K562 (cell line): ENCODE data around the gene FBRS. TPM values are rescaled to one million over a fixed set of nuclear protein-coding genes. Genes with fewer than 3 reads are reported as not detected.

ENCODE experiments used
- CC2D1A ChIP-seq: fragments of 450-650 bp; IDR thresholded peaks from 2 replicates; pipeline ENCODE4 v1.6.1; 2017; ENCODE audit warnings: mild to moderate bottlenecking
- CHD4 ChIP-seq: fragments of 200-600 bp; sonication (generic); IDR thresholded peaks from 3 replicates; pipeline ENCODE4 v1.6.1; 2012; ENCODE audit warnings: low read depth, mild to moderate bottlenecking, mixed read lengths, low read length, inconsistent platforms; ENCODE audit not compliant: insufficient read depth, insufficient replicate concordance, poor library complexity, severe bottlenecking
- ELF1 ChIP-seq: fragments of 200-800 bp; sonication (Bioruptor generic); IDR thresholded peaks from 2 replicates; pipeline ENCODE4 v1.6.1; 2016; ENCODE audit warnings: missing genetic modification characterization, missing compliant biosample characterization
- FUS ChIP-seq: fragments of 200-400 bp; formaldehyde crosslinking; optimal IDR thresholded peaks from 2 replicates; pipeline ENCODE3; 2017; ENCODE audit warnings: low read depth, low read length
- HDAC8 ChIP-seq: fragments of 450-650 bp; IDR thresholded peaks from 2 replicates; pipeline ENCODE4 v1.6.1; 2016; ENCODE audit warnings: mild to moderate bottlenecking, missing genetic modification characterization, moderate library complexity, missing compliant biosample characterization
- HMG20A ChIP-seq: fragments of 450-650 bp; formaldehyde crosslinking; conservative IDR thresholded peaks from 2 replicates; pipeline ENCODE4 v1.4.0; 2020; ENCODE audit warnings: mild to moderate bottlenecking, mixed read lengths
- LARP7 ChIP-seq: fragments of 450-650 bp; IDR thresholded peaks from 2 replicates; pipeline ENCODE4 v1.6.1; 2016
- NR3C1 ChIP-seq: sonication (generic); formaldehyde crosslinking; IDR thresholded peaks from 2 replicates; pipeline ENCODE4 v1.8.1; 2022; ENCODE audit warnings: missing genetic modification reagents
- SMARCA4 ChIP-seq: fragments of 450-650 bp; IDR thresholded peaks from 2 replicates; pipeline ENCODE4 v1.6.1; 2016
- STAT5B ChIP-seq: fragments of 250-450 bp; sonication (Bioruptor Pico); IDR thresholded peaks from 2 replicates; pipeline ENCODE4 v1.8.0; 2021; ENCODE audit warnings: mild to moderate bottlenecking, inconsistent platforms
- YBX1 ChIP-seq: fragments of 450-650 bp; IDR thresholded peaks from 2 replicates; pipeline ENCODE4 v1.7.1; 2016; ENCODE audit warnings: mild to moderate bottlenecking
- polyA plus RNA-seq, 8 experiments: library from polyadenylated mRNA; depleted of rRNA in 4 of 8; stranded (reverse) in 5 of 8; unstranded in 3 of 8; fragments of >200 nt; fragmentation: Nextera tagmentation in 2 of 8; fragmentation: Illumina TruSeq in 1 of 8; extraction: Ambion mirVana in 2 of 8; extraction: Trizol in 1 of 8; gene quantifications; 2 replicates each; pipeline versions ENCODE4 v1.2.1 to v1.2.3, GENCODE V29; 2011 to 2014; ENCODE audit warnings: inconsistent platforms in 1 of 8, missing spikeins in 1 of 8
- total RNA-seq, 7 experiments: library from RNA; depleted of rRNA in 6 of 7; stranded (reverse); fragments of >200 nt in 6 of 7; fragmentation: Illumina TruSeq in 2 of 7; extraction: Trizol in 2 of 7; gene quantifications; 2 replicates each; pipeline versions ENCODE4 v1.2.1 to v1.2.3, GENCODE V29; 2011 to 2021; ENCODE audit warnings: low replicate concordance in 1 of 7
- TF ChIP-seq, protein P1 (sequence below): sonication (generic); formaldehyde crosslinking; IDR thresholded peaks from 2 replicates; pipeline ENCODE4 v1.8.0; 2022; ENCODE audit warnings: mild to moderate bottlenecking, missing genetic modification reagents
- TF ChIP-seq, protein P2 (sequence below): fragments of 450-650 bp; IDR thresholded peaks from 2 replicates; pipeline ENCODE4 v1.6.1; 2016; ENCODE audit warnings: antibody characterized with exemption
- TF ChIP-seq, protein P3 (sequence below): sonication (generic); formaldehyde crosslinking; IDR thresholded peaks from 2 replicates; pipeline ENCODE4 v1.8.0; 2023; ENCODE audit warnings: missing genetic modification reagents, mild to moderate bottlenecking, borderline replicate concordance
- TF ChIP-seq, protein P4 (sequence below): fragments of 450-650 bp; formaldehyde crosslinking; IDR thresholded peaks from 2 replicates; pipeline ENCODE4 v1.4.0; 2020; ENCODE audit warnings: mild to moderate bottlenecking, moderate library complexity

FBRS gene
- total and polyA plus RNA-seq, 9 of the 15 experiments (the other 6 are each of a cell fraction or from before 2014, with no cell fraction given), result 0.32 to 59.5 (median 13.1) TPM

DNA sequence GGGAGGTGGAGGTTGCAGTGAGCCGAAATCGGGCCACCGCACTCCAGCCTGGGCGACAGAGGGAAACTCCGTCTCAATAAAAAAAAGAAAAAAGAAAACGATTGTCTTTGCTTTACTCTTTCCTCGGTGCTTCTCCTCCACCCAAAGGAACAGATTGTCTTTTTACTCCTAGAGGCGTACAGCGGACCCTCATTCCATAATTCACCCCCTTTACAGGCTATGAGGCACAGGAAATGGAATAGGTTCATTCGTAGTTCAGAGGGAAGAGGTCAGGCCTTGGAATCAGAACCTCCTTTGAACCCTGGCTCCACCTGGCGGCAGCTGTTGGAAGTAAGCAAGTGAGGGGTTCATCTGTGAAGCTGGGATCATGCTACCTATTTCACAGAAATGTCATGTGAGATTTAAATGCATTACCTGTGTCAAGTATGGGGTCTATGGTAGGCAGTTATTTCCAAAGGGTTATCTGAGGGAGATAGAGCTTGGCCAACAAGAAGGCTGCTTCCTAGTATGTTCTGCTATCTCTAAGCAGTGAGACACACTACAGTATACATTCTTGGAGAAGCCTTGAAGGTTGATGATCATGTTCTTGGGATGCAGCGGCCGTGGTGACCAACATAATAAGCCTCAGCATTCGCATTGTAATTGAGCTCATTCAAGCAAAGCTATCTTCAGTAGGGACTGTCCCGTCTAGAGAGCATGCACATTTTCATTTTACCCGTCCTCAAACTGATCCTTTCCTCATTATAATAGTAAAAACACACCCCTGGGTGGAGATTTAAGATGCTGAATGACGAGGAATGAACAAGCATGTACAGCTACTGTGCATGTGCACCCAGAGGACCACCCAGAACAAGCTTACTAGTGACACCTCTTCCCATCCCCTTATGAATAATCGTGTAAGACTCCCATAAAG is 29.3 kb upstream of the FBRS start (continued):
- TF ChIP-seq, protein P1, sequence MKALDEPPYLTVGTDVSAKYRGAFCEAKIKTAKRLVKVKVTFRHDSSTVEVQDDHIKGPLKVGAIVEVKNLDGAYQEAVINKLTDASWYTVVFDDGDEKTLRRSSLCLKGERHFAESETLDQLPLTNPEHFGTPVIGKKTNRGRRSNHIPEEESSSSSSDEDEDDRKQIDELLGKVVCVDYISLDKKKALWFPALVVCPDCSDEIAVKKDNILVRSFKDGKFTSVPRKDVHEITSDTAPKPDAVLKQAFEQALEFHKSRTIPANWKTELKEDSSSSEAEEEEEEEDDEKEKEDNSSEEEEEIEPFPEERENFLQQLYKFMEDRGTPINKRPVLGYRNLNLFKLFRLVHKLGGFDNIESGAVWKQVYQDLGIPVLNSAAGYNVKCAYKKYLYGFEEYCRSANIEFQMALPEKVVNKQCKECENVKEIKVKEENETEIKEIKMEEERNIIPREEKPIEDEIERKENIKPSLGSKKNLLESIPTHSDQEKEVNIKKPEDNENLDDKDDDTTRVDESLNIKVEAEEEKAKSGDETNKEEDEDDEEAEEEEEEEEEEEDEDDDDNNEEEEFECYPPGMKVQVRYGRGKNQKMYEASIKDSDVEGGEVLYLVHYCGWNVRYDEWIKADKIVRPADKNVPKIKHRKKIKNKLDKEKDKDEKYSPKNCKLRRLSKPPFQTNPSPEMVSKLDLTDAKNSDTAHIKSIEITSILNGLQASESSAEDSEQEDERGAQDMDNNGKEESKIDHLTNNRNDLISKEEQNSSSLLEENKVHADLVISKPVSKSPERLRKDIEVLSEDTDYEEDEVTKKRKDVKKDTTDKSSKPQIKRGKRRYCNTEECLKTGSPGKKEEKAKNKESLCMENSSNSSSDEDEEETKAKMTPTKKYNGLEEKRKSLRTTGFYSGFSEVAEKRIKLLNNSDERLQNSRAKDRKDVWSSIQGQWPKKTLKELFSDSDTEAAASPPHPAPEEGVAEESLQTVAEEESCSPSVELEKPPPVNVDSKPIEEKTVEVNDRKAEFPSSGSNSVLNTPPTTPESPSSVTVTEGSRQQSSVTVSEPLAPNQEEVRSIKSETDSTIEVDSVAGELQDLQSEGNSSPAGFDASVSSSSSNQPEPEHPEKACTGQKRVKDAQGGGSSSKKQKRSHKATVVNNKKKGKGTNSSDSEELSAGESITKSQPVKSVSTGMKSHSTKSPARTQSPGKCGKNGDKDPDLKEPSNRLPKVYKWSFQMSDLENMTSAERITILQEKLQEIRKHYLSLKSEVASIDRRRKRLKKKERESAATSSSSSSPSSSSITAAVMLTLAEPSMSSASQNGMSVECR (CRISPR knock-in tag), result no peak
- TF ChIP-seq, protein P2, sequence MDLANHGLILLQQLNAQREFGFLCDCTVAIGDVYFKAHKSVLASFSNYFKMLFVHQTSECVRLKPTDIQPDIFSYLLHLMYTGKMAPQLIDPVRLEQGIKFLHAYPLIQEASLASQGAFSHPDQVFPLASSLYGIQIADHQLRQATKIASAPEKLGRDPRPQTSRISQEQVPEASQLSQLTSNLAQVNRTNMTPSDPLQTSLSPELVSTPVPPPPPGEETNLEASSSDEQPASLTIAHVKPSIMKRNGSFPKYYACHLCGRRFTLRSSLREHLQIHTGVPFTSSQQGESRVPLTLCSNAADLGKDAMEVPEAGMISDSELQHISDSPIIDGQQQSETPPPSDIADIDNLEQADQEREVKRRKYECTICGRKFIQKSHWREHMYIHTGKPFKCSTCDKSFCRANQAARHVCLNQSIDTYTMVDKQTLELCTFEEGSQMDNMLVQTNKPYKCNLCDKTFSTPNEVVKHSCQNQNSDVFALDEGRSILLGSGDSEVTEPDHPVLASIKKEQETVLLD, result no peak
- TF ChIP-seq CC2D1A, result peak; percentile 83; the same call in 1 of the 2 replicates
- TF ChIP-seq, protein P3, sequence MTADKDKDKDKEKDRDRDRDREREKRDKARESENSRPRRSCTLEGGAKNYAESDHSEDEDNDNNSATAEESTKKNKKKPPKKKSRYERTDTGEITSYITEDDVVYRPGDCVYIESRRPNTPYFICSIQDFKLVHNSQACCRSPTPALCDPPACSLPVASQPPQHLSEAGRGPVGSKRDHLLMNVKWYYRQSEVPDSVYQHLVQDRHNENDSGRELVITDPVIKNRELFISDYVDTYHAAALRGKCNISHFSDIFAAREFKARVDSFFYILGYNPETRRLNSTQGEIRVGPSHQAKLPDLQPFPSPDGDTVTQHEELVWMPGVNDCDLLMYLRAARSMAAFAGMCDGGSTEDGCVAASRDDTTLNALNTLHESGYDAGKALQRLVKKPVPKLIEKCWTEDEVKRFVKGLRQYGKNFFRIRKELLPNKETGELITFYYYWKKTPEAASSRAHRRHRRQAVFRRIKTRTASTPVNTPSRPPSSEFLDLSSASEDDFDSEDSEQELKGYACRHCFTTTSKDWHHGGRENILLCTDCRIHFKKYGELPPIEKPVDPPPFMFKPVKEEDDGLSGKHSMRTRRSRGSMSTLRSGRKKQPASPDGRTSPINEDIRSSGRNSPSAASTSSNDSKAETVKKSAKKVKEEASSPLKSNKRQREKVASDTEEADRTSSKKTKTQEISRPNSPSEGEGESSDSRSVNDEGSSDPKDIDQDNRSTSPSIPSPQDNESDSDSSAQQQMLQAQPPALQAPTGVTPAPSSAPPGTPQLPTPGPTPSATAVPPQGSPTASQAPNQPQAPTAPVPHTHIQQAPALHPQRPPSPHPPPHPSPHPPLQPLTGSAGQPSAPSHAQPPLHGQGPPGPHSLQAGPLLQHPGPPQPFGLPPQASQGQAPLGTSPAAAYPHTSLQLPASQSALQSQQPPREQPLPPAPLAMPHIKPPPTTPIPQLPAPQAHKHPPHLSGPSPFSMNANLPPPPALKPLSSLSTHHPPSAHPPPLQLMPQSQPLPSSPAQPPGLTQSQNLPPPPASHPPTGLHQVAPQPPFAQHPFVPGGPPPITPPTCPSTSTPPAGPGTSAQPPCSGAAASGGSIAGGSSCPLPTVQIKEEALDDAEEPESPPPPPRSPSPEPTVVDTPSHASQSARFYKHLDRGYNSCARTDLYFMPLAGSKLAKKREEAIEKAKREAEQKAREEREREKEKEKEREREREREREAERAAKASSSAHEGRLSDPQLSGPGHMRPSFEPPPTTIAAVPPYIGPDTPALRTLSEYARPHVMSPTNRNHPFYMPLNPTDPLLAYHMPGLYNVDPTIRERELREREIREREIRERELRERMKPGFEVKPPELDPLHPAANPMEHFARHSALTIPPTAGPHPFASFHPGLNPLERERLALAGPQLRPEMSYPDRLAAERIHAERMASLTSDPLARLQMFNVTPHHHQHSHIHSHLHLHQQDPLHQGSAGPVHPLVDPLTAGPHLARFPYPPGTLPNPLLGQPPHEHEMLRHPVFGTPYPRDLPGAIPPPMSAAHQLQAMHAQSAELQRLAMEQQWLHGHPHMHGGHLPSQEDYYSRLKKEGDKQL (CRISPR knock-in tag), result no peak
- TF ChIP-seq, protein P4, sequence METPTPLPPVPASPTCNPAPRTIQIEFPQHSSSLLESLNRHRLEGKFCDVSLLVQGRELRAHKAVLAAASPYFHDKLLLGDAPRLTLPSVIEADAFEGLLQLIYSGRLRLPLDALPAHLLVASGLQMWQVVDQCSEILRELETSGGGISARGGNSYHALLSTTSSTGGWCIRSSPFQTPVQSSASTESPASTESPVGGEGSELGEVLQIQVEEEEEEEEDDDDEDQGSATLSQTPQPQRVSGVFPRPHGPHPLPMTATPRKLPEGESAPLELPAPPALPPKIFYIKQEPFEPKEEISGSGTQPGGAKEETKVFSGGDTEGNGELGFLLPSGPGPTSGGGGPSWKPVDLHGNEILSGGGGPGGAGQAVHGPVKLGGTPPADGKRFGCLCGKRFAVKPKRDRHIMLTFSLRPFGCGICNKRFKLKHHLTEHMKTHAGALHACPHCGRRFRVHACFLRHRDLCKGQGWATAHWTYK (CRISPR knock-in tag), result no peak
- TF ChIP-seq LARP7, result no peak
- no peak for TF ChIP-seq CHD4
- TF ChIP-seq YBX1, result no peak
- no peak for TF ChIP-seq ELF1 (tag)
- TF ChIP-seq STAT5B (CRISPR knock-in tag), result no peak
- TF ChIP-seq HDAC8 (tag), result no peak
- TF ChIP-seq FUS, result no peak
- TF ChIP-seq SMARCA4, result no peak
- TF ChIP-seq HMG20A (CRISPR knock-in tag), result no peak
- no peak for TF ChIP-seq NR3C1
